ENCODE results near the gene GPR176.

DNA sequence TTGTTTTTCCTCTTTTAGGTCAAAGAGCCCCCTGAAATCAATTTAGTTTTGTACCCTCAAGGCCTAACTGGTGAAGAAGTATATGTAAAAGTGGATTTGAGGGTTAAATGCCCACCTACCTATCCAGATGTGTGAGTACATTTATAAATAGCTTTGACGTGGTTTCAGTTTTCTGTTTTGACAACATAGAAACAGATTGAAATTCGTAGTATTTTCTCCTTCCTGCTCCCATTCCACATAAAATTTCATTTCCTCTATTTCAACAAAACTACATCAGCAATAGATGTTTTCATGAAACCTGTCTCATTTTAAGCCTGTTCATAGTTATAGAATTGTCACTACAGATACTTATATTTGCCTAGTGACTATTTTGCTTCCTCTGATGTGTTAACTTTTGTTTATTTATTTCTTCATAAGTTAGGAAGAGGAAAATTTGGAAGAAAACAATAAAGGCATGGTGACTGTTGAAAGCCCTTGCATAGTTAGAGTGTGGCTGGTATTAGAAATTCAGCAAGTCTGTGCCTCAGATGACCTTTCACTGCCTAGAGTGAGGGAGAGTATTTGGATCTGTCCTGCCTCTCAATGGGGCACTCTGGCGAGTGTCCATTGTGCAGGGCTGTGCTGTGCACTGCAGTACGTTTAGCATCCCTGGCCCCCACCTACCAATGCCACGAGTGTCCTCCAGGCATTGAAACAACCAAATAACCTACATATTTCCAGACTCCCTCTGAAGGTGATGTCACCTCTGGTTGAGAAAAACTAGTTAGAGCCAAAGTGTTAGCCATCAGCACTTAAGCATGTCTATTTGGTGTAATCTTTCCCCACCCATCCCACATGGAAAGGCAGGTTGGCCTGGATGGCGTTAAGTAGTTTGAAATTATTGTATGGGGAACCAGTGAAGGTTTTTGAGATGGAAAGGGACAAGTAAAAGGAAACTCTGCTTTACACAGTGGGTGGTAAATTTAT, 19.7 kb upstream of the GPR176 start:
- TF ChIP-seq, protein P1, sequence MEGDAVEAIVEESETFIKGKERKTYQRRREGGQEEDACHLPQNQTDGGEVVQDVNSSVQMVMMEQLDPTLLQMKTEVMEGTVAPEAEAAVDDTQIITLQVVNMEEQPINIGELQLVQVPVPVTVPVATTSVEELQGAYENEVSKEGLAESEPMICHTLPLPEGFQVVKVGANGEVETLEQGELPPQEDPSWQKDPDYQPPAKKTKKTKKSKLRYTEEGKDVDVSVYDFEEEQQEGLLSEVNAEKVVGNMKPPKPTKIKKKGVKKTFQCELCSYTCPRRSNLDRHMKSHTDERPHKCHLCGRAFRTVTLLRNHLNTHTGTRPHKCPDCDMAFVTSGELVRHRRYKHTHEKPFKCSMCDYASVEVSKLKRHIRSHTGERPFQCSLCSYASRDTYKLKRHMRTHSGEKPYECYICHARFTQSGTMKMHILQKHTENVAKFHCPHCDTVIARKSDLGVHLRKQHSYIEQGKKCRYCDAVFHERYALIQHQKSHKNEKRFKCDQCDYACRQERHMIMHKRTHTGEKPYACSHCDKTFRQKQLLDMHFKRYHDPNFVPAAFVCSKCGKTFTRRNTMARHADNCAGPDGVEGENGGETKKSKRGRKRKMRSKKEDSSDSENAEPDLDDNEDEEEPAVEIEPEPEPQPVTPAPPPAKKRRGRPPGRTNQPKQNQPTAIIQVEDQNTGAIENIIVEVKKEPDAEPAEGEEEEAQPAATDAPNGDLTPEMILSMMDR (IDR thresholded peaks at IDR 0.05), result no peak
- TF ChIP-seq POLR2A (IDR thresholded peaks at IDR 0.05), result no peak
